Naive thymus-derived CD4-positive, alpha-beta T cell (primary cell): ENCODE results near the gene NTRK2. TPM values are rescaled to one million over a fixed set of nuclear protein-coding genes. Genes with fewer than 3 reads are reported as not detected.

ENCODE experiments used
- ATAC-seq: fragments of 150-1000 bp; cut with Tn5 transposase; 2 replicates; pipeline ENCODE4 v1.10.0; 2021; ENCODE audit warnings: mild to moderate bottlenecking, moderate library complexity
- CTCF ChIA-PET: fragments of 350-600 bp; sonication (Branson Sonifier 250); formaldehyde crosslinking; loops from one replicate; lab custom pipeline; 2021; ENCODE audit warnings: antibody characterized with exemption; lab: Charles Lee
- POLR2A ChIA-PET: fragments of 350-600 bp; sonication (Branson Sonifier 250); formaldehyde crosslinking; loops from one replicate; lab custom pipeline; 2021; ENCODE audit warnings: antibody characterized with exemption, inconsistent platforms; lab: Charles Lee
- DNase-seq, 9 donors: peaks; one replicate each; pipeline versions ENCODE4 v3.0.0 to v3.0.0-alpha.2; 2020 to 2022; ENCODE audit warnings: mixed read lengths in 1 of 9
- H3K27ac ChIP-seq: one replicate; pipeline ENCODE4 v1.7.0; 2013; ENCODE audit warnings: mild to moderate bottlenecking, low read depth, low read length, moderate library complexity
- H3K27me3 ChIP-seq, 2 donors: one replicate each; pipeline ENCODE4 v1.7.0; 2013; ENCODE audit warnings: low read length in 2 of 2, mild to moderate bottlenecking in 2 of 2, moderate library complexity in 2 of 2; ENCODE audit not compliant: control insufficient read depth in 2 of 2, insufficient read depth in 2 of 2
- H3K36me3 ChIP-seq, 3 experiments: 1 replicate in 2 of 3; 2 replicates in 1 of 3; pipeline ENCODE4 v1.7.0; 2013; ENCODE audit warnings: low read length in 3 of 3, mild to moderate bottlenecking in 3 of 3, moderate library complexity in 1 of 3; ENCODE audit not compliant: insufficient read depth in 3 of 3, control insufficient read depth in 2 of 3
- H3K4me1 ChIP-seq, 2 donors: one replicate each; pipeline ENCODE4 v1.7.0; 2013; ENCODE audit warnings: low read length in 2 of 2, mild to moderate bottlenecking in 2 of 2, moderate library complexity in 1 of 2; ENCODE audit not compliant: control insufficient read depth in 2 of 2, insufficient read depth in 2 of 2
- H3K4me3 ChIP-seq: 2 replicates; pipeline ENCODE4 v1.7.0; 2013; ENCODE audit warnings: mild to moderate bottlenecking, low read length
- H3K9me3 ChIP-seq, 3 experiments: 1 replicate in 2 of 3; 2 replicates in 1 of 3; pipeline ENCODE4 v1.7.0; 2013; ENCODE audit warnings: low read length in 3 of 3; ENCODE audit not compliant: control insufficient read depth in 2 of 3
- H3K27ac Mint-ChIP-seq, 9 donors: one replicate each; pipeline ENCODE4 v1.8.0; 2020 to 2022; ENCODE audit warnings: mixed read lengths in 9 of 9, mild to moderate bottlenecking in 8 of 9, moderate library complexity in 5 of 9, inconsistent platforms in 2 of 9
- H3K27me3 Mint-ChIP-seq, 5 donors: one replicate each; pipeline ENCODE4 v1.8.0; 2021 to 2022; ENCODE audit warnings: mixed read lengths in 5 of 5, mild to moderate bottlenecking in 1 of 5
- H3K36me3 Mint-ChIP-seq, 5 donors: one replicate each; pipeline ENCODE4 v1.8.0; 2020 to 2022; ENCODE audit warnings: mixed read lengths in 5 of 5, mild to moderate bottlenecking in 3 of 5, inconsistent platforms in 1 of 5
- H3K4me1 Mint-ChIP-seq, 7 donors: one replicate each; pipeline ENCODE4 v1.8.0; 2020 to 2022; ENCODE audit warnings: mixed read lengths in 7 of 7, mild to moderate bottlenecking in 3 of 7, inconsistent platforms in 1 of 7
- H3K4me3 Mint-ChIP-seq, 10 donors: one replicate each; pipeline ENCODE4 v1.8.0; 2020 to 2022; ENCODE audit warnings: mild to moderate bottlenecking in 10 of 10, mixed read lengths in 10 of 10, moderate library complexity in 6 of 10, inconsistent platforms in 2 of 10
- H3K9me3 Mint-ChIP-seq, 11 donors: one replicate each; pipeline ENCODE4 v1.8.0; 2020 to 2022; ENCODE audit warnings: mixed read lengths in 11 of 11, mild to moderate bottlenecking in 4 of 11, inconsistent platforms in 1 of 11, moderate library complexity in 1 of 11
- intact Hi-C, 2 donors: fragments of 100-400 bp; cut with micrococcal nuclease; formaldehyde crosslinking; loops; one replicate each; pipeline ENCODE4 v1.15.1; 2023
- polyA plus RNA-seq, 2 donors: library from polyadenylated mRNA; unstranded; fragments of 300-500 nt; fragmentation: Illumina TruSeq; gene quantifications; one replicate each; pipeline ENCODE4 v1.2.3, GENCODE V29; 2021
- total RNA-seq, 6 experiments: library from RNA in 5 of 6; stranded (reverse) in 5 of 6; gene quantifications; 1 replicate in 5 of 6; 2 replicates in 1 of 6; pipeline ENCODE4 v1.2.3 and lab custom pipeline; 2021 to 2026

Gene NTRK2
- total and polyA plus RNA-seq, 7 experiments from 2014 or later: 0.07 to 1.2 TPM; not detected in 5

DNA sequence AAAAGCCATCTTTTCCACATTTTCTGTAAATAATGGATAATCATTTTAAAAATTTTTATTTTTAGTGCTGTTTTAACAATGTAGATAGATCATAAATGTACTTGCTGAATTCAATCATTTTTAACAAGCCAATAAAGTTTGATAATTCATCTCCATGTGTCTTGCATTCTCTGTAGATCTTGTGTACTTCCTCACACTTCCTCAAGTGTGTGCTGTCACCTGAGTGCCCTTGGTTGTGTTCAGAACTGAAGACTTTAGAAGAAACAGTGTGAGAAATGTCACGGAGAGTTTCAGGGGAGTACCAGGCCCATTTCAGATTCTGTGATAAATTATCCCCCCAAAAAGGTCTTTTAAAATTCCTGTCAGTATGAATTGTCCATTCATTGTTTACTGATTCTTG lies 146.0 kb downstream of the NTRK2 start:
- Mint-ChIP-seq H3K27ac (no peak overlapping the region), H3K36me3 (no peaks in the 10 kb centered on the region), H3K27me3 (peaks cover under 1 to 7% (median 5%) of the 10 kb centered on the region in 5 donors), H3K4me1 (no peaks in the 10 kb centered on the region), H3K9me3 (peaks cover 0 to 3% (median 0%) of the 10 kb centered on the region in 11 donors), H3K4me3 (no peak overlapping the region)
- POLR2A ChIA-PET: no interaction called here
- ATAC-seq (no peak), DNase-seq (no peak)
- H3K4me3 ChIP-seq: no peak overlapping the region
- no peaks in the 10 kb centered on the region for H3K4me1 ChIP-seq
- no peaks in the 10 kb centered on the region for H3K27me3 ChIP-seq
- H3K27ac ChIP-seq: no peak overlapping the region
- intact Hi-C loops: no loop called here
- no peaks in the 10 kb centered on the region for H3K9me3 ChIP-seq
- no peaks in the 10 kb centered on the region for H3K36me3 ChIP-seq
- CTCF ChIA-PET: no interaction called here

- Mint-ChIP-seq H3K9me3 (peaks cover 0 to 3% (median 0%) of the 10 kb centered on the region in 11 donors), H3K4me3 (no peak overlapping the region), H3K4me1 (no peaks in the 10 kb centered on the region), H3K27ac (no peak overlapping the region), H3K36me3 (no peaks in the 10 kb centered on the region), H3K27me3 (peaks cover 0 to 12% (median 7%) of the 10 kb centered on the region in 5 donors)
- Histone ChIP-seq H3K9me3 (no peaks in the 10 kb centered on the region), H3K27ac (no peak overlapping the region), H3K36me3 (no peaks in the 10 kb centered on the region), H3K27me3 (no peaks in the 10 kb centered on the region), H3K4me1 (no peaks in the 10 kb centered on the region), H3K4me3 (no peak overlapping the region)
- ChIA-PET POLR2A (no interaction called here), CTCF (no interaction called here)
- DNase-seq: no peak
- ATAC-seq: no peak
- intact Hi-C loops: no loop called here
These were observed 147.5 kb downstream of the NTRK2 start for GRCh38 chr9:84817038-84817437.

DNA sequence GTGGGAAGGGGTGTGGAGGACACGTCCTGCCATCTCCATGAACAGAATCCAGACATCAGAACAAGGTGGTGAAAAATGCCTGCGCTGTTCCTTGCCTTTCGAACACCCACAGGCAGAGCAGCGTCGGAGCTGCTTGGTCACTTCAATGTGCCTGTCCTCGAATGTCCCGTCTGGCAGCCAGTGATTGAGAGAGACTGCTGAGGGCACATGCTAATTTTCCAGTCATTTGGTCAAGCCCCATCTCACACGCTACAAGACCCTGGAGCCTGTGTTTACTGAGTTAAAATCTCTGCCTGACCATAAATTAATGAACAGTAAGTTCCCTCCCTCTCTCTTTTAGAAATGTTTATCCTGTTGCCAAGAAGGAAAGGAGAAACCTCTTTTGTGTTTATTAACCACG lies 149.3 kb downstream of the NTRK2 start:
- Mint-ChIP-seq H3K36me3 (no peaks in the 10 kb centered on the region), H3K27ac (no peak overlapping the region), H3K9me3 (peaks cover 0 to 3% (median 0%) of the 10 kb centered on the region in 11 donors), H3K4me3 (no peak overlapping the region), H3K4me1 (no peaks in the 10 kb centered on the region), H3K27me3 (peaks cover 0 to 16% (median 6%) of the 10 kb centered on the region in 5 donors)
- DNase-seq: no peak
- H3K27ac ChIP-seq: no peak overlapping the region
- no peaks in the 10 kb centered on the region for H3K27me3 ChIP-seq
- H3K4me1 ChIP-seq: no peaks in the 10 kb centered on the region
- ATAC-seq: no peak
- no peaks in the 10 kb centered on the region for H3K36me3 ChIP-seq
- ChIA-PET POLR2A (no interaction called here), CTCF (no interaction called here)
- no peaks in the 10 kb centered on the region for H3K9me3 ChIP-seq
- intact Hi-C loops: no loop called here
- H3K4me3 ChIP-seq: no peak overlapping the region

- Mint-ChIP-seq H3K27ac (no peak overlapping the region), H3K27me3 (peaks cover 0 to 18% (median 6%) of the 10 kb centered on the region in 5 donors), H3K36me3 (no peaks in the 10 kb centered on the region), H3K4me1 (no peaks in the 10 kb centered on the region), H3K4me3 (no peak overlapping the region), H3K9me3 (peaks cover 0 to 3% (median 0%) of the 10 kb centered on the region in 11 donors)
- Histone ChIP-seq H3K36me3 (no peaks in the 10 kb centered on the region), H3K27me3 (no peaks in the 10 kb centered on the region), H3K4me1 (no peaks in the 10 kb centered on the region), H3K4me3 (no peak overlapping the region), H3K9me3 (no peaks in the 10 kb centered on the region), H3K27ac (no peak overlapping the region)
- intact Hi-C loops: no loop called here
- no peak for DNase-seq
- POLR2A ChIA-PET: no interaction called here
- no peak for ATAC-seq
- CTCF ChIA-PET: no interaction called here
These were observed 150.0 kb downstream of the NTRK2 start for GRCh38 chr9:84819491-84819991.

DNA sequence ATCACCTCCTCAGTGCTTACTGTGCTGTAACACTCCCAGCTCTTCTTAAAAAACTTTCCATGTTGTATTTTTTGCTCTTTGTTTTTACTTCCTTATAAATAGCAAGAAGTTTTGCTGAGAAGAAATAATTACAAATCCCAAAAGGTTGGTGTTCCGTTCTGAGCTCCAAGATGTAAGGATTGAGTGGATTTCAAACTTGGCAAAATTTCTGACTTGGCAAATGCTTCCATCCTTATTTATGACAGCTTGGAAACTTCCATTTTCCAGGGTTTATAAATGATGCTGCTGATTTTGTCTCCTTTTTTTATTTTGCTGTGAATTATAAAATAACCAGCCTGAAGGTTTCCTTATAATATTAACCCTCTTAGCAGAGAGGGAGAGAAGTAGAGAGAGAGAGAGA lies 151.9 kb downstream of the NTRK2 start:
- CTCF ChIA-PET: no interaction called here
- no peaks in the 10 kb centered on the region for H3K4me1 ChIP-seq
- Mint-ChIP-seq H3K4me3 (no peak overlapping the region), H3K9me3 (peaks cover 0 to 3% (median 0%) of the 10 kb centered on the region in 11 donors), H3K27ac (no peak overlapping the region), H3K4me1 (no peaks in the 10 kb centered on the region), H3K36me3 (no peaks in the 10 kb centered on the region), H3K27me3 (peaks cover 0 to 18% (median 6%) of the 10 kb centered on the region in 5 donors)
- H3K36me3 ChIP-seq: no peaks in the 10 kb centered on the region
- no peaks in the 10 kb centered on the region for H3K27me3 ChIP-seq
- H3K27ac ChIP-seq: no peak overlapping the region
- DNase-seq (no peak), ATAC-seq (no peak)
- intact Hi-C loops: no loop called here
- POLR2A ChIA-PET: no interaction called here
- no peaks in the 10 kb centered on the region for H3K9me3 ChIP-seq
- H3K4me3 ChIP-seq: no peak overlapping the region

DNA sequence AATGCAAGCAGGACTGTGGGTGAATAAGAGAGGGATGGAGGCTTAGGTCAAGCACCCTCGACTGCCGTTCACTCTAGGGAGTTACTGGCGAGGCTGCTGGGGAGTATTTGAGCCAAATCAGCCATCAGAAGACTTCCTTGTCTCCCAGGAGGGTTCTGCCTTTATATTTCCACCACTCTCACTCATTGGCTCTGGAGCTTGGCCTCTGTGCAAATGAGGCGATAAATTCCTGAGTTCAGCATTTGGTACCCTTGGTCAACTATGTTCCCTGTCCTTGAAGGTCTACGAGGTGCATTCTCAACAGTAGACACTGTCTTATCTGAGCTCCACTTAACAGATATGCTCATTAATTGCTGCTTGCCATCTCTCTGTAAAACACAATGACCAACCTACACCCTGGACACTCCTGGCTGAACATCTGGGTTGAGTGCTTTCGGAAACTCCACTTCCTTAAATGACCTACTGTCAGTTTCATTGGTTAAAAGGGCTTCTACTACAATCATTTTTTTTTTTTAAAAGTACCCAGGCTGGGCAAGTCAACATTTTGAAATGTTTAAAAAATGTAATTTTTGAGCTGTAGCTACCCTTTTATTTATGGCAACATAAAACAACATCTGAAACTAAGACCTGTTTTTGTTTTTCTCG lies 153.2 kb downstream of the NTRK2 start:
- Mint-ChIP-seq H3K27me3 (peaks cover 0 to 18% (median 8%) of the 10 kb centered on the region in 5 donors), H3K4me3 (no peak overlapping the region), H3K36me3 (no peaks in the 10 kb centered on the region), H3K27ac (no peak overlapping the region), H3K4me1 (no peaks in the 10 kb centered on the region), H3K9me3 (peaks cover 0 to 3% (median 0%) of the 10 kb centered on the region in 11 donors)
- no peaks in the 10 kb centered on the region for H3K9me3 ChIP-seq
- ChIA-PET POLR2A (no interaction called here), CTCF (no interaction called here)
- DNase-seq: no peak
- no peaks in the 10 kb centered on the region for H3K27me3 ChIP-seq
- H3K4me1 ChIP-seq: no peaks in the 10 kb centered on the region
- no peak overlapping the region for H3K27ac ChIP-seq
- H3K36me3 ChIP-seq: no peaks in the 10 kb centered on the region
- ATAC-seq: no peak
- H3K4me3 ChIP-seq: no peak overlapping the region
- intact Hi-C loops: no loop called here
